ENCODE data around the gene CFAP61.

CFAP61 gene

GRCh38 chr20:20367575-20368417, 315.5 kb downstream of the CFAP61 start, which contains the start of gene INSM1:
INSM1 (plus strand) TSS chr20:20368104; CDS start chr20:20368268, 164 bp downstream.
- DNase-seq (ENCODE audit: low spot score), result peak; percentile 53
- in situ Hi-C loops (cut with MboI; ENCODE audit: low sequenced_read_pairs, unreplicated experiment), result loop anchor here (10.0 to 25.0 kb wide), 2 partner anchors 197 to 1145 kb away; partner anchors contain the start of gene NKX2-2
- TF ChIP-seq CTCF (IDR thresholded peaks at IDR 0.05; ENCODE audit: borderline replicate concordance, control extremely low read depth, extremely low read depth, insufficient read depth, missing control alignments), result no peak

GRCh38 chr20:20368418-20369249, 316.3 kb downstream of the CFAP61 start:
- peak; percentile 55 for DNase-seq (ENCODE audit: low spot score)
- in situ Hi-C loops (cut with MboI; ENCODE audit: low sequenced_read_pairs, unreplicated experiment), result loop anchor here (10.0 to 25.0 kb wide), 2 partner anchors 196 to 1144 kb away; partner anchors contain the start of gene NKX2-2
- TF ChIP-seq CTCF (IDR thresholded peaks at IDR 0.05; ENCODE audit: borderline replicate concordance, control extremely low read depth, extremely low read depth, insufficient read depth, missing control alignments), result no peak

GRCh38 chr20:20369250-20370093, 317.1 kb downstream of the CFAP61 start:
- peak; percentile 51 for DNase-seq (ENCODE audit: low spot score)
- no peak for TF ChIP-seq CTCF (IDR thresholded peaks at IDR 0.05; ENCODE audit: borderline replicate concordance, control extremely low read depth, extremely low read depth, insufficient read depth, missing control alignments)
- in situ Hi-C loops (cut with MboI; ENCODE audit: low sequenced_read_pairs, unreplicated experiment), result loop anchor here (10.0 to 25.0 kb wide), 2 partner anchors 195 to 1143 kb away; partner anchors contain the start of gene NKX2-2

GRCh38 chr20:20370094-20370575, 317.8 kb downstream of the CFAP61 start:
- in situ Hi-C loops (cut with MboI; ENCODE audit: low sequenced_read_pairs, unreplicated experiment), result loop anchor here (25.0 kb wide), 1 partner anchor 1142 kb away; the partner anchor contains the start of gene NKX2-2
- TF ChIP-seq CTCF (IDR thresholded peaks at IDR 0.05; ENCODE audit: borderline replicate concordance, control extremely low read depth, extremely low read depth, insufficient read depth, missing control alignments), result no peak
- no peak for DNase-seq (ENCODE audit: low spot score)

- in situ Hi-C loops (cut with MboI; ENCODE audit: low sequenced_read_pairs, unreplicated experiment), result loop anchor here (25.0 kb wide), 1 partner anchor 1141 kb away; the partner anchor contains the start of gene NKX2-2
- no peak for DNase-seq (ENCODE audit: low spot score)
- TF ChIP-seq CTCF (IDR thresholded peaks at IDR 0.05; ENCODE audit: borderline replicate concordance, control extremely low read depth, extremely low read depth, insufficient read depth, missing control alignments), result no peak
Observed at GRCh38 chr20:20371083-20371482, 318.8 kb downstream of the CFAP61 start.
